OCI-LY3 (cell line): ENCODE data around the gene SPG21.

Experiments
- H2AFZ ChIP-seq: fragments of 200-600, 300-600 bp; shearing (Covaris generic); 2 replicates; pipeline ENCODE4 v1.6.0; 2014; ENCODE audit warnings: antibody characterized with exemption, low read depth, low read length
- H3K27ac ChIP-seq: fragments of 200-600, 300-600 bp; sonication (generic); 2 replicates; pipeline ENCODE4 v1.5.1; 2014; ENCODE audit warnings: mild to moderate bottlenecking, low read length, moderate library complexity, mixed read lengths
- H3K27me3 ChIP-seq: fragments of 200-600, 300-600 bp; sonication (generic); 2 replicates; pipeline ENCODE4 v1.6.1; 2014; ENCODE audit warnings: low read depth, low read length, mixed read lengths
- H3K36me3 ChIP-seq: fragments of 200-600, 300-600 bp; sonication (generic); replicated peaks from 2 replicates; pipeline ENCODE3; 2014; ENCODE audit warnings: low read depth, low read length, mixed read lengths
- H3K4me1 ChIP-seq: fragments of 300-600, 200-600 bp; sonication (generic); 2 replicates; pipeline ENCODE4 v1.6.1; 2014; ENCODE audit warnings: low read length, mixed read lengths
- H3K4me2 ChIP-seq: fragments of 200-600, 300-600 bp; sonication (generic); 2 replicates; pipeline ENCODE4 v1.6.1; 2014; ENCODE audit warnings: low read length, mixed read lengths
- H3K4me3 ChIP-seq: fragments of 300-600, 200-600 bp; sonication (generic); 2 replicates; pipeline ENCODE4 v1.5.1; 2014; ENCODE audit warnings: antibody characterized with exemption, mild to moderate bottlenecking, low read length, moderate library complexity
- H3K79me2 ChIP-seq: fragments of 300-600, 200-600 bp; shearing (Covaris generic); 2 replicates; pipeline ENCODE4 v1.6.1; 2014; ENCODE audit warnings: mild to moderate bottlenecking, low read length, mixed read lengths
- H3K9ac ChIP-seq: fragments of 300-600, 200-600 bp; shearing (Covaris generic); 2 replicates; pipeline ENCODE4 v1.6.0; 2014; ENCODE audit warnings: mild to moderate bottlenecking, low read length, moderate library complexity
- H3K9me3 ChIP-seq: fragments of 200-600, 300-600 bp; shearing (Covaris generic); 2 replicates; pipeline ENCODE4 v1.6.1; 2014; ENCODE audit warnings: low read length, mixed read lengths; ENCODE audit not compliant: insufficient read depth
- H4K20me1 ChIP-seq: fragments of 200-600, 300-600 bp; sonication (generic); 2 replicates; pipeline ENCODE4 v1.6.1; 2016; ENCODE audit warnings: low read length, mixed read lengths; ENCODE audit not compliant: insufficient read depth
- CTCF ChIP-seq: fragments of 200-600, 300-600 bp; sonication (generic); IDR thresholded peaks from 2 replicates; pipeline ENCODE4 v1.5.1; 2014; ENCODE audit warnings: antibody characterized with exemption, low read length, low read depth
- EZH2phosphoT487 ChIP-seq: fragments of 200-600 bp; shearing (Covaris generic); IDR thresholded peaks from 2 replicates; pipeline ENCODE4 v1.6.1; 2018; ENCODE audit warnings: antibody characterized with exemption, mixed run types, low read depth

Gene SPG21

GRCh38 chr15:64919721-64920120, 70.0 kb downstream of the SPG21 start:
- TF ChIP-seq EZH2phosphoT487 (no peak), CTCF (no peak)
- Histone ChIP-seq H3K27me3 (no peaks in the 10 kb centered on the region), H3K9ac (no peak overlapping the region), H3K9me3 (no peaks in the 10 kb centered on the region), H4K20me1 (no peaks in the 10 kb centered on the region), H3K4me3 (no peak overlapping the region), H2AFZ (no peak overlapping the region), H3K4me2 (no peak overlapping the region), H3K79me2 (no peaks in the 10 kb centered on the region), H3K4me1 (peaks cover 5% of the 10 kb centered on the region; the same call in 1 of the 2 replicates), H3K36me3 (no peaks in the 10 kb centered on the region), H3K27ac (no peak overlapping the region)

GRCh38 chr15:64917211-64917610, 72.5 kb downstream of the SPG21 start:
- no peak for TF ChIP-seq EZH2phosphoT487
- H3K4me2 ChIP-seq, result no peak overlapping the region
- no peak overlapping the region for H3K27ac ChIP-seq

GRCh38 chr15:64916365-64916764, 73.3 kb downstream of the SPG21 start:
- Histone ChIP-seq H3K4me1 (peaks cover 5% of the 10 kb centered on the region; the same call in 1 of the 2 replicates), H3K79me2 (no peaks in the 10 kb centered on the region), H3K4me2 (no peak overlapping the region), H2AFZ (no peak overlapping the region), H3K27ac (no peak overlapping the region), H3K36me3 (no peaks in the 10 kb centered on the region), H3K27me3 (no peaks in the 10 kb centered on the region), H3K9me3 (no peaks in the 10 kb centered on the region), H3K4me3 (no peak overlapping the region), H4K20me1 (no peaks in the 10 kb centered on the region), H3K9ac (no peak overlapping the region)
- TF ChIP-seq CTCF (no peak), EZH2phosphoT487 (no peak)

More at GRCh38 chr15:64917211-64917610, 72.5 kb downstream of the SPG21 start:
- H3K9ac ChIP-seq, result no peak overlapping the region
- no peaks in the 10 kb centered on the region for H3K9me3 ChIP-seq
- no peaks in the 10 kb centered on the region for H3K27me3 ChIP-seq
- peaks cover 5% of the 10 kb centered on the region; the same call in 1 of the 2 replicates for H3K4me1 ChIP-seq
- no peaks in the 10 kb centered on the region for H3K36me3 ChIP-seq
- 0 out of 2 replicates have a peak overlapping the region, but pooled peaks have one; percentile 2 for H2AFZ ChIP-seq
- H3K4me3 ChIP-seq, result no peak overlapping the region
- H4K20me1 ChIP-seq, result no peaks in the 10 kb centered on the region
- no peaks in the 10 kb centered on the region for H3K79me2 ChIP-seq

- H4K20me1 ChIP-seq, result no peaks in the 10 kb centered on the region
- no peak overlapping the region for H3K4me3 ChIP-seq
- no peak overlapping the region for H3K9ac ChIP-seq
- no peak overlapping the region for H3K4me2 ChIP-seq
- no peaks in the 10 kb centered on the region for H3K4me1 ChIP-seq
- no peaks in the 10 kb centered on the region for H3K36me3 ChIP-seq
- H3K9me3 ChIP-seq, result no peaks in the 10 kb centered on the region
- no peak overlapping the region for H3K27ac ChIP-seq
- H3K27me3 ChIP-seq, result no peaks in the 10 kb centered on the region
- H3K79me2 ChIP-seq, result no peaks in the 10 kb centered on the region
- no peak overlapping the region for H2AFZ ChIP-seq
- TF ChIP-seq EZH2phosphoT487, result no peak
- no peak for TF ChIP-seq CTCF
These were observed 74.0 kb downstream of the SPG21 start for GRCh38 chr15:64915518-64916227.
